MCF 10A (cell line): ENCODE measurements around the gene ACIN1. TPM values are rescaled to one million over a fixed set of nuclear protein-coding genes. Genes with fewer than 3 reads are reported as not detected.
"Not testable (repeated sequence)": the region's sequence is repeated elsewhere in the genome, so short reads cannot be mapped to it uniquely, and the experiment has no call there.

Experiments used
- BruUV-seq: library from RNA; stranded (reverse); fragments of 400-500 nt; replicated peaks from 2 replicates; lab custom pipeline; 2021; lab: Mats Ljungman, UMichigan
- CTCF ChIA-PET: fragments of 300-600 bp; sonication (Branson Sonifier 250); formaldehyde crosslinking; extraction: SDS; loops from one replicate; lab custom pipeline; 2021; ENCODE audit warnings: antibody characterized with exemption, inconsistent platforms; lab: Yijun Ruan, JAX
- POLR2A ChIA-PET: fragments of 300-600, 350-650 bp; sonication (Branson Sonifier 250); formaldehyde crosslinking; extraction: SDS; loops from one replicate; lab custom pipeline; 2020; ENCODE audit warnings: antibody characterized with exemption, inconsistent platforms; lab: Yijun Ruan, JAX
- DNase-seq: peaks from one replicate; pipeline ENCODE4 v3.0.0-alpha.2; 2018; ENCODE audit not compliant: unreplicated experiment
- H3K27ac Mint-ChIP-seq: one replicate; pipeline ENCODE4 v1.8.0; 2022; ENCODE audit warnings: mild to moderate bottlenecking, low read depth, mixed read lengths; ENCODE audit not compliant: unreplicated experiment
- H3K27me3 Mint-ChIP-seq: one replicate; pipeline ENCODE4 v1.8.0; 2022; ENCODE audit warnings: mixed read lengths; ENCODE audit not compliant: insufficient read depth, unreplicated experiment
- H3K36me3 Mint-ChIP-seq: one replicate; pipeline ENCODE4 v1.8.0; 2022; ENCODE audit warnings: mild to moderate bottlenecking, moderate library complexity, mixed read lengths; ENCODE audit not compliant: insufficient read depth, unreplicated experiment
- H3K4me1 Mint-ChIP-seq: one replicate; pipeline ENCODE4 v1.8.0; 2022; ENCODE audit warnings: mixed read lengths; ENCODE audit not compliant: insufficient read depth, unreplicated experiment
- H3K4me3 Mint-ChIP-seq: one replicate; pipeline ENCODE4 v1.8.0; 2022; ENCODE audit warnings: mild to moderate bottlenecking, moderate library complexity, mixed read lengths; ENCODE audit not compliant: unreplicated experiment
- H3K9me3 Mint-ChIP-seq: one replicate; pipeline ENCODE4 v1.8.0; 2022; ENCODE audit warnings: mixed read lengths; ENCODE audit not compliant: unreplicated experiment
- intact Hi-C: fragments of 100-400 bp; cut with micrococcal nuclease; formaldehyde crosslinking; loops from 2 replicates; pipeline ENCODE4 v1.14.1; 2022
- total RNA-seq: library from RNA; stranded (reverse); gene quantifications from 2 replicates; pipeline ENCODE4 v1.2.3, GENCODE V29; 2022
- TF ChIP-seq, protein P1 (sequence below): fragments of 200-600 bp; IDR thresholded peaks from one replicate; pipeline ENCODE4 v1.8.0; 2022; ENCODE audit warnings: antibody characterized with exemption, mild to moderate bottlenecking; ENCODE audit not compliant: unreplicated experiment

The ACIN1 gene
- total RNA-seq, 1 experiment from 2014 or later: 197 TPM

DNA sequence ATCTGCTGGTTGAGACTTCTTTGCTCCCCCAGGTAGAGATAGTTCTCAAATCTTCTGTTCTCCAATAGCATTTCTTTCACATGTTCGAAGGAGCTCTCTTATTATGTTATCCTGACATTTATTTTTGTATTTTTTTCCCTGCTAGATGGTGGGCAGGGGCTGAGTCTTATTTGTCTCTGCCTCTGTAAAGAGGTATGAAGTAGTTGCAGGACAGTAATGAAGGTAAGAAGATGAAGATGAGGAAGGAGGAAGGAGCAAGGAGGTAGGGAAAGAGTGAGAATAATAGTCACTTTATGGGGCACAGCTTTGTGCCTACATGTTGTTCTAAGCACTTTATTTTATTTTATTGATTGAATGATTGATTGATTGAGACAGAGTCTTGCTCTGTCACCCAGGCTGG, 14.8 kb upstream of the ACIN1 start:
- no peaks in the 10 kb centered on the region for H3K9me3 Mint-ChIP-seq
- ChIA-PET CTCF (interaction anchor here (0.5 to 6.2 kb wide), 19 partner anchors 7 to 165 kb away, joined by 3 to 44 read pairs (median 5); partner anchors contain the start of genes ACIN1 and C14orf119), POLR2A (interaction anchor here (0.6 to 1.4 kb wide), 3 partner anchors 15 to 78 kb away, joined by 3 to 6 read pairs (median 4); partner anchors contain the start of genes ACIN1 and C14orf119)

DNA sequence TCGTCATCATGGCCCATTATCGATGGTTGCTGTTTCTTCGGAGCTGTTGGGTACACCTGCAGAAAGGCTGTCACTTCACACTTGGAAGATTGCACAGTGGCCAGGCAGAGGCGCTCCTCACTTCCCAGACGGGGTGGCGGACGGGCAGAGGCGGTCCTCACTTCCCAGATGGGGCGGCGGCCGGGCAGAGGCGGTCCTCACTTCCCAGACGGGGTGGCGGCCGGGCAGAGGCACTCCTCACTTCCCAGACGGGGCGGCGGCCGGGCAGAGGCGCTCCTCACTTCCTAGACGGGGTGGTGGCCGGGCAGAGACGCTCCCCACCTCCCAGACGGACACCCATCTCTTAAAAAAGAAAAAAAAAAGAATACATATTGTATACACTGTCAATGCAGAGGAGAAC, 13.2 kb upstream of the ACIN1 start:
- H3K27me3 Mint-ChIP-seq, POLR2A ChIA-PET, H3K9me3 Mint-ChIP-seq, BruUV-seq, H3K4me1 Mint-ChIP-seq, H3K36me3 Mint-ChIP-seq, H3K27ac Mint-ChIP-seq, DNase-seq, H3K4me3 Mint-ChIP-seq: not testable (repeated sequence)
- CTCF ChIA-PET: interaction anchor here (0.8 to 6.2 kb wide), 14 partner anchors 12 to 136 kb away, joined by 3 to 44 read pairs (median 6); partner anchors contain the start of genes ACIN1 and C14orf119
- intact Hi-C loops: loop anchor here (2.0 kb wide), 1 partner anchor 31 kb away; no protein-coding TSS in a partner anchor

More for the DNA sequence above, 14.8 kb upstream of the ACIN1 start:
- no peak overlapping the region for H3K4me3 Mint-ChIP-seq
- intact Hi-C loops: loop anchor here (1.0 to 2.0 kb wide), 4 partner anchors 33 to 123 kb away; no protein-coding TSS in a partner anchor
- BruUV-seq: no TSS peak
- peaks cover 6% of the 10 kb centered on the region for H3K36me3 Mint-ChIP-seq
- H3K4me1 Mint-ChIP-seq: peaks cover 5% of the 10 kb centered on the region
- H3K27ac Mint-ChIP-seq: no peak overlapping the region
- TF ChIP-seq, protein P1, sequence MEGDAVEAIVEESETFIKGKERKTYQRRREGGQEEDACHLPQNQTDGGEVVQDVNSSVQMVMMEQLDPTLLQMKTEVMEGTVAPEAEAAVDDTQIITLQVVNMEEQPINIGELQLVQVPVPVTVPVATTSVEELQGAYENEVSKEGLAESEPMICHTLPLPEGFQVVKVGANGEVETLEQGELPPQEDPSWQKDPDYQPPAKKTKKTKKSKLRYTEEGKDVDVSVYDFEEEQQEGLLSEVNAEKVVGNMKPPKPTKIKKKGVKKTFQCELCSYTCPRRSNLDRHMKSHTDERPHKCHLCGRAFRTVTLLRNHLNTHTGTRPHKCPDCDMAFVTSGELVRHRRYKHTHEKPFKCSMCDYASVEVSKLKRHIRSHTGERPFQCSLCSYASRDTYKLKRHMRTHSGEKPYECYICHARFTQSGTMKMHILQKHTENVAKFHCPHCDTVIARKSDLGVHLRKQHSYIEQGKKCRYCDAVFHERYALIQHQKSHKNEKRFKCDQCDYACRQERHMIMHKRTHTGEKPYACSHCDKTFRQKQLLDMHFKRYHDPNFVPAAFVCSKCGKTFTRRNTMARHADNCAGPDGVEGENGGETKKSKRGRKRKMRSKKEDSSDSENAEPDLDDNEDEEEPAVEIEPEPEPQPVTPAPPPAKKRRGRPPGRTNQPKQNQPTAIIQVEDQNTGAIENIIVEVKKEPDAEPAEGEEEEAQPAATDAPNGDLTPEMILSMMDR: no peak
- DNase-seq: no peak
- no peaks in the 10 kb centered on the region for H3K27me3 Mint-ChIP-seq

DNA sequence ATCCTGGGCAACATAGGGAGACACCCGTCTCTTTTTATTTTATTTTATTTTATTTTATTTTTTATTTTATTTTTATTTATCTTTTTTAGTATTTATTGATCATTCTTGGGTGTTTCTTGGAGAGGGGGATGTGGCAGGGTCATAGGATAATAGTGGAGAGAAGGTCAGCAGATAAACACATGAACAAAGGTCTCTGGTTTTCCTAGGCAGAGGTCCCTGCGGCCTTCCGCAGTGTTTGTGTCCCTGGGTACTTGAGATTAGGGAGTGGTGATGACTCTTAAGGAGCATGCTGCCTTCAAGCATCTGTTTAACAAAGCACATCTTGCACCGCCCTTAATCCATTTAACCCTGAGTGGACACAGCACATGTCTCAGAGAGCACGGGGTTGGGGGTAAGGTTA, 12.7 kb upstream of the ACIN1 start:
- CTCF ChIA-PET, H3K27me3 Mint-ChIP-seq, DNase-seq, H3K27ac Mint-ChIP-seq, H3K4me1 Mint-ChIP-seq, H3K36me3 Mint-ChIP-seq, H3K4me3 Mint-ChIP-seq, BruUV-seq, H3K9me3 Mint-ChIP-seq, POLR2A ChIA-PET: not testable (repeated sequence)
- intact Hi-C loops: loop anchor here (2.0 kb wide), 1 partner anchor 31 kb away; no protein-coding TSS in a partner anchor

DNA sequence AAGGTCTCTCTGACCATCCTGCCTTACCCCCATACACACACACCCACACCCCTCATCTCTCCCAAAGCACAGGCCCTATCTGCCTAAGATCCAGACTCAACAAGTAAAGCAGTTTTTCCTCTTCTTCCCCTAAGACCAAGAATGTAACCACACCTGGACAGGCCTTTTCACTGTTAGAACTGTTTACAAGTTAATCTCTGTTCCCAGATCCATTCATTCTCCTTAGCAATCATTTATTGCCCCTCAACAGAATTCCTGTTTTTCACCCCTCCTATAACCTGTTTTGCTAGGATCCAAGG, 11.8 kb upstream of the ACIN1 start:
- no peaks in the 10 kb centered on the region for H3K9me3 Mint-ChIP-seq
- peaks cover 6% of the 10 kb centered on the region for H3K36me3 Mint-ChIP-seq
- DNase-seq: no peak
- H3K4me1 Mint-ChIP-seq: no peaks in the 10 kb centered on the region
- TF ChIP-seq, protein P1: no peak
- H3K27ac Mint-ChIP-seq: no peak overlapping the region
- ChIA-PET CTCF (no interaction called here), POLR2A (interaction anchor here (1.2 kb wide), 1 partner anchor 11 kb away, joined by 3 read pairs; the partner anchor contains the start of gene C14orf119)
- no peaks in the 10 kb centered on the region for H3K27me3 Mint-ChIP-seq
- intact Hi-C loops: no loop called here
- BruUV-seq: no TSS peak
- no peak overlapping the region for H3K4me3 Mint-ChIP-seq

DNA sequence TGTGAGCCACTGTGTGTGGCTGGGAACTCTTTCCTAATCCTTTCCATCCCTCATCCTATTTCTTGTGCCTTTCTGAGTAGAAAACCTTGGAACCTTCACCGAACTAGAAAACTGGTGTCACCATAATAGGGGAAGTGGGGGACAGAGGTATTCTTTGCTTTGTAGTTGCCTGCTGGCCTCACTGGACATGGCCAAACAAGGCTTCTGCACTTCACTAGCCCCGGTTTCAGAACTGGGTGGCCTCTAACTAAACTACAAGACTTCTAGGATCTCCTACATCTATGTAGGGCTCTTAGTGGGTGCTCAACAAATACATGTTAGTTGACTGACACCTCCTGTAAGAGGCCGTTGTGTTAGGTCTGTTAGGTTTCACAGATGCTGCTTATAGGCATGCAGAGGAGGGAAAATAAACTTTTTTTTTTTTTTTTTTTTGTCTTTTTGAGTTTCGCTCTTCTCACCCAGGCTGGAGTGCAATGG, 10.4 kb upstream of the ACIN1 start:
- Mint-ChIP-seq H3K27ac (no peak overlapping the region), H3K36me3 (peaks cover 8% of the 10 kb centered on the region), H3K4me3 (no peak overlapping the region), H3K27me3 (no peaks in the 10 kb centered on the region), H3K4me1 (no peaks in the 10 kb centered on the region), H3K9me3 (no peaks in the 10 kb centered on the region)
- DNase-seq: no peak
- TF ChIP-seq, protein P1: no peak
- BruUV-seq: no TSS peak
- CTCF ChIA-PET: no interaction called here
- POLR2A ChIA-PET: no interaction called here
- intact Hi-C loops: no loop called here
